ENCODE measurements around the gene ATOSB. TPM values are rescaled to one million over a fixed set of nuclear protein-coding genes. Genes with fewer than 3 reads are reported as not detected.

Gene ATOSB
- total RNA-seq, 3 donors from 2014 or later (not counting 1 experiment from before 2014, with no cell fraction given), result 21.0 to 28.3 (median 23.9) TPM

DNA sequence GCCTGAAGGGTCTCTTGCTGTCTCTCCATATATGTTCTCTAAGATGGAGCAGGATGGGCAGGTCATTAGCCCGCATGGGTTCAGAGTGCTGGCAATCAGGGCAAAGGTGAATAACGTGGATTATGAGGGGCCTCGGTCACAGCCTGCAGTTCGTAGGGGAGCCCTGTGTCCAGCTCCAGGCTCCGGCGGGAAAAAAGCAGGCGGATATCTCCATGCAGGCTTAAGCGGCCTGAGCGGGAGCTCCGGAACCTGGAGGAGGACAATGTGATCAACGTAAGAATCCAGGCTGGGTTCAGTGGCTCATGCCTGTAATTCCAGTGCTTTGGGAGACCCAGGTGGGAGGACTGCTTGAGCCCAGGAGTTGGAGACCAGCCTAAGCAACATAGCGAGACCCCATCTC, 10.5 kb downstream of the ATOSB start:
- no peaks in the 10 kb centered on the region for H3K9me3 Mint-ChIP-seq
- H3K36me3 Mint-ChIP-seq, result peaks cover 4% of the 10 kb centered on the region
- H3K9me3 ChIP-seq (ENCODE audit: control insufficient read depth, insufficient read depth, low read length), result no peaks in the 10 kb centered on the region
- H3K4me1 Mint-ChIP-seq, result peaks cover 45 to 48% of the 10 kb centered on the region in 2 donors
- H3K27me3 ChIP-seq (ENCODE audit: control insufficient read depth, insufficient read depth, low read length), result no peaks in the 10 kb centered on the region
- no peak overlapping the region for H3K27ac ChIP-seq (ENCODE audit: low read length)
- 98% methylated on average over 11 of the region's 12 CpGs for WGBS (ENCODE audit: insufficient coverage)
- ATAC-seq, result no peak
- no peak overlapping the region for H3K4me3 Mint-ChIP-seq
- no peak overlapping the region for H3K4me3 ChIP-seq (ENCODE audit: low read length)
- H3K4me1 ChIP-seq (ENCODE audit: control insufficient read depth, insufficient read depth, low read length), result peaks cover 21% of the 10 kb centered on the region
- intact Hi-C loops (cut with micrococcal nuclease), result no loop called here
- peak overlapping the region in 1 of 2 donors; percentile 94 for H3K27ac Mint-ChIP-seq
- H3K36me3 ChIP-seq (ENCODE audit: control insufficient read depth, insufficient read depth, low read length), result peaks cover 47% of the 10 kb centered on the region
- H3K27me3 Mint-ChIP-seq (ENCODE audit: low read depth in 2 of 2), result no peaks in the 10 kb centered on the region
- TF ChIP-seq, protein P1, sequence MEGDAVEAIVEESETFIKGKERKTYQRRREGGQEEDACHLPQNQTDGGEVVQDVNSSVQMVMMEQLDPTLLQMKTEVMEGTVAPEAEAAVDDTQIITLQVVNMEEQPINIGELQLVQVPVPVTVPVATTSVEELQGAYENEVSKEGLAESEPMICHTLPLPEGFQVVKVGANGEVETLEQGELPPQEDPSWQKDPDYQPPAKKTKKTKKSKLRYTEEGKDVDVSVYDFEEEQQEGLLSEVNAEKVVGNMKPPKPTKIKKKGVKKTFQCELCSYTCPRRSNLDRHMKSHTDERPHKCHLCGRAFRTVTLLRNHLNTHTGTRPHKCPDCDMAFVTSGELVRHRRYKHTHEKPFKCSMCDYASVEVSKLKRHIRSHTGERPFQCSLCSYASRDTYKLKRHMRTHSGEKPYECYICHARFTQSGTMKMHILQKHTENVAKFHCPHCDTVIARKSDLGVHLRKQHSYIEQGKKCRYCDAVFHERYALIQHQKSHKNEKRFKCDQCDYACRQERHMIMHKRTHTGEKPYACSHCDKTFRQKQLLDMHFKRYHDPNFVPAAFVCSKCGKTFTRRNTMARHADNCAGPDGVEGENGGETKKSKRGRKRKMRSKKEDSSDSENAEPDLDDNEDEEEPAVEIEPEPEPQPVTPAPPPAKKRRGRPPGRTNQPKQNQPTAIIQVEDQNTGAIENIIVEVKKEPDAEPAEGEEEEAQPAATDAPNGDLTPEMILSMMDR (IDR thresholded peaks at IDR 0.05), result no peak
- no peak for DNase-seq

DNA sequence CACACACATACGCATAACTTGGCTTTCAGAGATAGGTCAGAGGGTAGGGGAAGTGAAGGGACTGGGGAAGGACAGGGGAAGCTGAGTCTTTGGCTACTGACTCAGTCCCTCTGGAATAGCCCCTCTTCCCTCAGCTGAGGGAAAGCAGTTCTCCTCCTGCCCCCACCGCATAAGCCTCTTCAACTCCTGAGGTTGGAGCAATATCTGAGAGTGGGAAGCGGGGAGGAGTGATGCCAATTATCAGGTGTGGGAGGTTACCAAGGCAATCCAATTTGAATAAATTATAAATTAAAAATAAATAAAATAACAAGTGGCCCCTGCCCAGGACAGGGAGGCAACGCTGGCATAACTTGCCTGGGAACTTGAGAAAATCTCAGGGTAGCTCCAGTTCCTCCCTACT, 11.1 kb downstream of the ATOSB start:
- Mint-ChIP-seq H3K9me3 (no peaks in the 10 kb centered on the region), H3K4me3 (no peak overlapping the region), H3K27ac (peak overlapping the region; percentile 94 to 97), H3K27me3 (ENCODE audit: low read depth in 2 of 2) (no peaks in the 10 kb centered on the region), H3K36me3 (peaks cover 7% of the 10 kb centered on the region), H3K4me1 (peaks cover 39 to 43% of the 10 kb centered on the region in 2 donors)
- intact Hi-C loops (cut with micrococcal nuclease), result no loop called here
- DNase-seq (no peak), ATAC-seq (no peak)
- Histone ChIP-seq H3K4me3 (ENCODE audit: low read length) (no peak overlapping the region), H3K27ac (ENCODE audit: low read length) (peak overlapping the region; percentile 95), H3K27me3 (ENCODE audit: control insufficient read depth, insufficient read depth, low read length) (no peaks in the 10 kb centered on the region), H3K4me1 (ENCODE audit: control insufficient read depth, insufficient read depth, low read length) (peaks cover 19% of the 10 kb centered on the region), H3K9me3 (ENCODE audit: control insufficient read depth, insufficient read depth, low read length) (no peaks in the 10 kb centered on the region), H3K36me3 (ENCODE audit: control insufficient read depth, insufficient read depth, low read length) (peaks cover 52% of the 10 kb centered on the region)
- TF ChIP-seq, protein P1 (IDR thresholded peaks at IDR 0.05), result no peak
- WGBS (ENCODE audit: insufficient coverage), result 100% methylated on average over 1 of the region's 4 CpGs

DNA sequence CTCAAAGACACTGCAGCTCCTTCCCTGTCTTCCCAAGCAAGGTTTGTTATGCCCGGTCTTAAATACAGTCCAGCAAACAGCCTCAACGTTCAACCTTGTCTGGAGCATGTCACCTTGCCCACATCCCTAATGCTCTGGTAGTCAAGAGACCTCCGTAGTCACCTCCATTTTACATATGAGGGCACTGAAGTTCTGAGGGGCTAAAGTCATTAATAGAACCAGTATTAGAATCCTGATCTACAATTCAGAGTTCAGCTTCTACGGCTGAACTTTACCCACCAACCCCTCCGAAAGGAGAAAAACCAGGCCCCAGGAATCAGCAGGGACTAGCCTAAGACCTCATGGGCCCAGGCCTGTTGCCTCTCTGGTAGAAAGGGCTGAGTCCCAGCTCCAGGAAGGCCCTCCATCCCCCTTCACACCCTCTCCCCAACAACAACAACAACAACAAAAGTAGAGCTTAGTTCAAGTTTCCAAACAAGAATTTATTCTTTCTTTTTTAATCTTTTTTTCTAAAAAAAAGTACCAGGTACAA, 11.9 kb downstream of the ATOSB start:
- ATAC-seq, result no peak
- Histone ChIP-seq H3K4me1 (ENCODE audit: control insufficient read depth, insufficient read depth, low read length) (peaks cover 19% of the 10 kb centered on the region), H3K27ac (ENCODE audit: low read length) (peak overlapping the region; percentile 95), H3K27me3 (ENCODE audit: control insufficient read depth, insufficient read depth, low read length) (no peaks in the 10 kb centered on the region), H3K36me3 (ENCODE audit: control insufficient read depth, insufficient read depth, low read length) (peaks cover 55% of the 10 kb centered on the region), H3K4me3 (ENCODE audit: low read length) (peak overlapping the region; percentile 93), H3K9me3 (ENCODE audit: control insufficient read depth, insufficient read depth, low read length) (no peaks in the 10 kb centered on the region)
- Mint-ChIP-seq H3K9me3 (no peaks in the 10 kb centered on the region), H3K36me3 (peaks cover 7% of the 10 kb centered on the region), H3K4me1 (peaks cover 31 to 34% of the 10 kb centered on the region in 2 donors), H3K4me3 (peak overlapping the region; percentile 99), H3K27ac (peak overlapping the region; percentile 94 to 97), H3K27me3 (ENCODE audit: low read depth in 2 of 2) (no peaks in the 10 kb centered on the region)
- 64% methylated on average over 5 of the region's 5 CpGs for WGBS (ENCODE audit: insufficient coverage)
- no peak for DNase-seq
- TF ChIP-seq, protein P1 (IDR thresholded peaks at IDR 0.05), result no peak
- intact Hi-C loops (cut with micrococcal nuclease), result loop anchor here (1.0 to 2.0 kb wide), 4 partner anchors 8 to 115 kb away; partner anchors contain the start of genes DNAJB5 and VCP
